Measurements from ENCODE around the gene VCAM1.

Gene VCAM1, protein sequence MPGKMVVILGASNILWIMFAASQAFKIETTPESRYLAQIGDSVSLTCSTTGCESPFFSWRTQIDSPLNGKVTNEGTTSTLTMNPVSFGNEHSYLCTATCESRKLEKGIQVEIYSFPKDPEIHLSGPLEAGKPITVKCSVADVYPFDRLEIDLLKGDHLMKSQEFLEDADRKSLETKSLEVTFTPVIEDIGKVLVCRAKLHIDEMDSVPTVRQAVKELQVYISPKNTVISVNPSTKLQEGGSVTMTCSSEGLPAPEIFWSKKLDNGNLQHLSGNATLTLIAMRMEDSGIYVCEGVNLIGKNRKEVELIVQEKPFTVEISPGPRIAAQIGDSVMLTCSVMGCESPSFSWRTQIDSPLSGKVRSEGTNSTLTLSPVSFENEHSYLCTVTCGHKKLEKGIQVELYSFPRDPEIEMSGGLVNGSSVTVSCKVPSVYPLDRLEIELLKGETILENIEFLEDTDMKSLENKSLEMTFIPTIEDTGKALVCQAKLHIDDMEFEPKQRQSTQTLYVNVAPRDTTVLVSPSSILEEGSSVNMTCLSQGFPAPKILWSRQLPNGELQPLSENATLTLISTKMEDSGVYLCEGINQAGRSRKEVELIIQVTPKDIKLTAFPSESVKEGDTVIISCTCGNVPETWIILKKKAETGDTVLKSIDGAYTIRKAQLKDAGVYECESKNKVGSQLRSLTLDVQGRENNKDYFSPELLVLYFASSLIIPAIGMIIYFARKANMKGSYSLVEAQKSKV

DNA sequence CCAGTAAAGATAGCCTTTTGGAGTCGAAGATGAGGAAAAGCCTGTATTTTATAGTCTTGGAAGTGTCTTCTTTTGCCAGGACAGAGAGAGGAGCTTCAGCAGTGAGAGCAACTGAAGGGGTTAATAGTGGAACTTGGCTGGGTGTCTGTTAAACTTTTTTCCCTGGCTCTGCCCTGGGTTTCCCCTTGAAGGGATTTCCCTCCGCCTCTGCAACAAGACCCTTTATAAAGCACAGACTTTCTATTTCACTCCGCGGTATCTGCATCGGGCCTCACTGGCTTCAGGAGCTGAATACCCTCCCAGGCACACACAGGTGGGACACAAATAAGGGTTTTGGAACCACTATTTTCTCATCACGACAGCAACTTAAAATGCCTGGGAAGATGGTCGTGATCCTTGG, at the start of gene VCAM1:
Gene VCAM1 (plus strand): TSS at position 253 of the 400 bp plus-strand sequence. CDS start 119 bp downstream, at position 372.
- DNase-seq: no peak

DNA sequence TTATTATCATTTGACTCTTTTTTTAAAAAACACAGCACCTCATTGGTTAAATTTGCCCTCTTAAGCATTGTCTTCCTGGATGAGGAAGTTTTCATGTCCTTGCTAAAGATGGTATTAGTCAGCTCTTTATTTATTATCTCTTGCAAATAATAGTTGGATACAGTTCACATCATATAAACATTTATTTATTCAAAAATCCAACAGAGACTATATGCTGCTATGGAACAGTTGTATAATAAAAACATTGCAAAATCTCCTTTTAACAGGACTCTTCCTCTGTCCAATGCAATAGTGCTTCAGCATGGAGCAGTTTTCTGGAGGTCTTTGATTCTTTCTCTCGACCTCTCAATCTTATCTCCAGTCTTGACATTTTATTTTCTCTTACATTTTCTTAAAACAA, 49.5 kb upstream of the VCAM1 start:
- DNase-seq: no peak

DNA sequence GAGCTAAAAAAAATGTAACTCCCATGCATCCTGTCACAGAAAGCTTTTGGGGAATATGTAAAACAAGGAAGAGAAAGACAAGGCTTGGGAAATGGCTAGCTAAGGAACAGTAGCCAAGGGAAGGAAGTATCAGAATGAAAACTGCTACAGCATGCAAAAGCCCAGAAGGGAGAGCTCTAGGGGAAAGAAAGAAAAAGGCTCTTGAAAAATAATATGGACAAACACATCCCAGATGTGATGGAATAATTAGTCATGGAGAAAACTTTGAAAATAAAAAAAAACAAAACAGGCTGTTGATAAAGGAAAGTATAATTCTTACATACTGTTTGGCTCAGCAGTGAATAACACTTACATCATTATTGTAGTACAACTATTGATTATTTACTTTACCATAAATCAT, 47.9 kb upstream of the VCAM1 start:
- DNase-seq: no peak

DNA sequence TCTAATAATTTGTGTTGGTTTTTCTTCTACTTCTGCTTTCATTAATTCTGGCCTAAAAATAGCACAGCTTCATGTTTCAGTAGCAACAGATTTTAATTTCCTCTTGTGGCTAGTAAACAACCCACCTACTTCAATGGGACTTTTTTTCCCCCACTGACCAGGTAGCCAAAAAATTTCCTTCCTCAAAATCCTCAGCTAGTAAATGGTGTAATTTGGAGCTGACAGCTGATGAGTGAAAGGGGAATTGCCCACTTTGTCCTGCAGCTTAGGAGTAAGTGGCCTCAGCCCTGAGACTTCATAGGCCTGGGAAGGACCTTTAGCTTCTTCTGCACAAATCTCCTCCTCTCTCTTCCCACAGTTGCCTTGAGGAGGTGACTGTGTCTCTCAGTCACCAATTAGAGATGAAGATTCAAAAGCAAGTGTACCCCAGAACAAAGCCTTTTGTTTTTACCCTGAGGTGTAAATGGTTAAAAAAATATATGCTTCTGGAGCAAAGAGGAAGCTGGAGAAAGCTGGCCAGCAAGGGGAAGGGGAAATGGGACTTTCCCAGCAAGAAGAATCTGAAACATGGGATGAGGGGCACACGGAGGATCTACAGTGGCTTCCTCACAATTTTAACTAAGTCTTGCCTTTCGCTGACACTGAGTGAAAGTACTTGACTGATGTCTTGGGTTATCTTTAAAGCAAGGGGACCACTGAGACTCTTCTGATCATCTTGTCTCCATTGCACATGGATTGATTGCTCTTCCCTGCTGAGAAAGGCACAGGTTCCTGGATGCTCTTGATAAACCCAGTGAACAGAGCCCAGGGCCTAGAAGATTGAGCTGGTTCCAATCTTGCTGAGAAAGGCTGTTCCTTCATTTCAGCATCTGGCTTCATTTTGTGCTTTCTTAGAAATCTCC, 35.8 kb upstream of the VCAM1 start:
- DNase-seq: no peak

DNA sequence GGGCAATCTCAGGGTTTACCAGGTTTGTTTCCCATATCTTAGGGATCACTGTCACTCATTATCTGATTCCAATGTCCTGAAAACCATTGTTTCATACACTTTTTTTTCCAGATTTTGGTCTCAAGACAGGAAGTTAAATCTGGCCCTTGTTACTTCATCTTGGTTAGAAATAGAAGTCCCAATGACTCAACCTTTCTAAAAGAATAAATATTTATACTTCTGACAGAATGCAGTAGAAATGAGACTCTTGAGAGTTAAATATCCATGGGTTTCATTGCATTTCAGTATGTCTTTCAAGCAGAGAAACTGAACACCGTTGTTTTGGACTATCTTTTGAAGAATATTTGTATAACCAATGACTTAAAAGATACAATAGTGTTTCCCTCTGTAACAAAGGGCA, 19.8 kb upstream of the VCAM1 start:
- DNase-seq: no peak

DNA sequence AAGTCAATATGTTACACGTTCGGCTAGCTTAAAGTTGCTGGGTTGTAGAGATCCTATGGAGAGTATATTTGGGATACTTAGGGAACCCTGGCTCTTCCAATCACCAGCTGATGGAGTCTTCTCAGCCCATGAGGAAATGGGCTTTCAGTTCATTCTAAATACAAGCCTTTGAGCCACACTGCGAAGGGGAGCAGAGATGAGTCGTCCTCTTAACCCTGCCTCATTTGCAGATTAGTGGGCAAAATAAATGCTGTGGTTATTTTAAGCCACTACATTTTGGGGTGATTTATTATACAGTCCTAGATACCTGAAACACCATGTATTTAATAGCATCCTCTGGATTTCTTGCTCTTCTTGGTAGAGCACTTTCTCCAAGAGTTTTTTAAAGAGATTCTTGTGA, 19.0 kb upstream of the VCAM1 start:
- no peak for DNase-seq

DNA sequence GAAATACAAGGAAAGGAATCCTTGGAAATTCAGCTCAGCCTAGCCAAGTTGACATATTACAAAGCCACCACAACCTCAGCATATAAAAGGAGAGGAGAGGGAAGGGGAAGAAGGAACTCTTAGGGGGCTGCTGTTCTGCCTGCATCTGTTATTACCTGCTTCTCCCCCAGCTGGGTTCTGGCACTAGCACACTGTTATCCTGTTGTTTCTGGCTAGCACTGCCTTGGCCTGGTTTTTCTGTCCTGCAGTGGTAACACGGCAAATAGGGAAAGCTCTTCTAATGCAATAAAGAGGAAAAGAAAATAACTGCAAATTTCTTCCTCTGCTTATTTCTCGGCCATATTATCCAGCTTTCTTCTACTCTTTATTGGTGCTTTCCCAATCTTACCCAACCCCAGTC, 16.5 kb upstream of the VCAM1 start:
- no peak for DNase-seq

DNA sequence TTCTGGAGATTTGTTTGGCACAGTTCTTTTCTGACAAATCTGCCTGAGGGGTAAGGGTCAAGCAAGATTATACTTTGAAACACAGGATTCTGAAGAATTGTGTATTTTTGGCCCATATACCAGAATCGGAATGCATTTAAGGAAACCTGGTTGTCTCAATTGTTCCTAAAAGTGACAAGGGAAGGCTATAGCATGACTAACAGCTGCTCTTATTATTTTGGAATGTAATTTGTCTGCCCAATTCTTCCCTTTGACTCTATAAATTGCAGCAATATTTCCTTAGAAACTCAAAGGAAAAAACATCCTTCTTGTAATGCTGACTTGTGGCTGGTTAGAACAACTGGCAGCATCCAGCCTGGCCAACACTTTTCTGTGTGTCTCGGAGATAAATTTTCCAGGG, 15.8 kb upstream of the VCAM1 start:
- DNase-seq: no peak

DNA sequence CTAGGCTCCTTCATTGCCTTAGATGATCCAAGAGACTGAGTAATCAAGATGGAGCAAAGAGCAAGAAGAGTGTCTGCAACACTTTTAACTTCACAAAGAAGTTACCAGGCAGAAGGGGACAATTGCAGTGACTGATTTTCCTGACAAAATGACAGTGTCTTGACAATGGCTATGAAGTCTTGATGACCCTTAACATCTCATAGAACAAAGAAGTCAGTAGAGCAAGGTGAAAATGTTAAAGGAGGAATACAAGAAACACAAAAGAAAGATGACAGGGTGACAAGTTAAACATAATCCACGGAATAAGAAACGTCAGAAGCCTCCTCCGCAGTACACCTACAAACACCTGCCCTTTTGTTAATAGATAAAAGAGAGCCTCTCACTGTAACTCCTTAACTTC, 15.1 kb upstream of the VCAM1 start:
- DNase-seq: no peak

DNA sequence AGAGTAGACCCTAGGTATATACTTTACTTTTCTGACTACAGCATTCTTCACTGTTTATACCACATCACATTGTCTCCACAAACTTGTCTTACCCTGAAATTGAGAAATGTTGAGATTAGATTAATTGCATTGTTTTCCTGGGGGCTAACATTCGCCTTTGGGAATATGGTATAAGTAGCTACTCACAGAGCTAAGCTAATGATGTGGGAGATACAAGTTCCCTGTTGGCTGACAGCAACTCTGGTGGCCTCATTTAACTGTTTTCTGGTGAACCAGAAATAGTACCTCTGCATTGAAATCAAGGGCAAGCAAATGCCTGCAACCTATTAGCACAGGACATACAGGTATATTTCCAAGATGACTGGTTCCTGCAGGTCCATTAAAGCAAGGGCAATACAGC, 13.2 kb upstream of the VCAM1 start:
- no peak for DNase-seq

DNA sequence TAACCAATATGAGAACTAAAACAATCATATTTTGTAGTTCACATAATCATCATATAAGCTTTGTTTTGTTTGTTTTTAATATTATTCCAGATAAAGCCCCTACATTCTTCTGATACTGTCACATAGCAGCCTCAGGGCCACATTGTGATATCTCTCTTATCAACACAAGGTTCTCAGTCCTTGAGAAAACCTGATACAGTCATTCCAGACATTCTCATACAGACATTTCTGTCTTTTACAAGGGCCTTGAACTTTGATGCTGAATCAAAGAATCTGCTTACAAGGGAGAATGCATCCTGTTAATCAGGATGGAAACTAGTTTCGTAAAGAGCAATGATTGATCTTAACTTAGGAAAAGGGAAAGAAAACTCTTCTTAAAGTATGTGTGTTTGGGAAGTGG, 12.7 kb upstream of the VCAM1 start:
- no peak for DNase-seq

DNA sequence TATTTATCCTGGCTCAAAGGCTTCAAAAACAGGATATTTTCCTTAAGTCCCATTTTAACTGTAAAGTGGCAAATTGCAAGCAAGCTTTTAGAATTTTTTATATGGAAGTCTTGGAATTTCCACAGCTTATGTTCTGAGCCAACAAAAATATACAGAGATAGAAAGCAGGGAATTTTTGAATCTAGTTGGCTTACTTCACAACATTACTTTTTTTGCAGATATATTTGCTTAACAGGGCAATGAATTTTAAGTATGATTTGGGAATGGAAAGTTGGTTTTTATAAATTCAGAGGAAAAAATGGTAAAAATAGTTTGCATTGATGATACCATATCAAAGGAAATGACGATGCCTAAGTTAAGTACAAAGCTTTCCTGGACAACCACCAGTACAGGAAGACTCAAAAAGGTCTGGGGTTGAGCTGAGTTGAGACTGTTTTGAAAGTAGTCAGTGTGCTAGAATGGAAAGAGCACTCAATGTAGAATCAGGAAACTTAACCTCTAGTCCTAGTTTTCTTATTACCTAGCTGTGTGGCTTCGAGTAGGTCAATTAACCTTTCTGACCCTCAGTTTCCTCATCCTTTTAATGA, 11.0 kb upstream of the VCAM1 start:
- DNase-seq: no peak

DNA sequence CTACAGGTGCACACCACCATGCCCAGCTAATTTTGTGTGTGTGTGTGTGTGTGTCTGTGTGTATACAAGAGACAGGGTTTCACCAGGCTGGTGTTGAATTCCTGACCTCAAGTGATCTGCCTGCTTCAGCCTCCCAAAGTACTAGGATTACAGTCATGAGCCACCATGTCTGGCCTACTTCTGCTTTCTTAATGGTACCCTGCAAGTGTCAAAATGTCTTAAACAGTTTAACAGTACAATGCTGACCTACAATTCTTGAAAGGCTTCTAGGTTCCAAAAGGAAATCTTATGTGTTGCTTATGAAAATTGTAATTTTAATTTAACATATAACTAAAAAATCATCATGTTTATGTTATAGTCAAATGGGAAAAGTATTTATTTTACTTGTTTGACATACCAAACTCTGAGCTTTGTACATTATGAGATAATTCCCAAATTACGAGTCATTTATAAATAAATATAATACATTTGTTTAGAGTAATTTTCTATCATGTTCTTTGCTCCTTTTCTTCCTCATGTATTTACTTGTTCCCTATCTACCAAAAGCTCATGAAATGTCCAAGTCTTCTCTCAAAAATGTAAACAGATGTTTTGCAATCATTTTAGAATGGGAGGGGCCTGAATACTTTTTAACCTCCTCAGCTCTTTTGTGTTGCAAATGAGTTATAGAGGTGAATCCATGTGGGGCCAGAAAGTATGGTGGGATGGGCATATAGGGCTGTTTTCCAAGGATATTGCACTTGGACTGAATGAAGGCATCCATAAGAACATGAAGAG, 8.4 kb upstream of the VCAM1 start:
- no peak for DNase-seq

DNA sequence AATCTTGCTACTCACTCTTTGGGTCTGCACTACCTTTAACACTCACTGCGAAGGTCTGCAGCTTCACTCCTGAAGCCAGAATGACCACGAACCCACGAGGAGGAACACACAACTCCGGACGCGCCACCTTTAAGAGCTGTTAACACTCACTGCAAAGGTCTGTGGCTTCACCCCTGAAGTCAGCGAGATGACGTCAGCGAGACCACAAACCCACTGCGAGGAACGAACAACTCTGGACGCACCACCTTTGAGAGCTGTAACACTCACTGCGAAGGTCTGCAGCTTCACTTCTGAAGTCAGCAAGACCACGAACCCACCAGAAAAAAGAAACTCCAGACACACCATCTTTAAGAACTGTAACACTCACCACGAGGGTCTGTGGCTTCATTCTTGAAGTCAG, 6.5 kb upstream of the VCAM1 start:
- peak; percentile 10 for DNase-seq

DNA sequence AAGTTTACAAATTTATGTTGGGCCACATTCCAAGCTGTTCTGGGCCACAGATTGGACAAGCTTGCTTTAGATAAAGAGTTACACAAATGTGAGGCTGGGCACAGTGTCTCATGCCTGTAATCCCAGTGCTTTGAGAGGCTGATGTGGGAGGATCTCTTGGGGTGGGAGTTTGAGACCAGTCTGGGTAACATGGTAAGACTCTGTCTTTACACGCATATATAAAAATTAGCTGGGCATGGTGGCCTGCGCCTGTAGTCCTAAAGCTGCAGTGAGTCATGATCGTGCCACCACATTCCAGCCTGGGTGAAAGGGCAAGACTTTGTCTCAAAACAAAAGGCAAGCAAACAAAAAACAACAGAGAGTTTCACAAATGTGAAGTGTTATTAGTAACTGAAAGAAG, 5.9 kb upstream of the VCAM1 start:
- DNase-seq: no peak

DNA sequence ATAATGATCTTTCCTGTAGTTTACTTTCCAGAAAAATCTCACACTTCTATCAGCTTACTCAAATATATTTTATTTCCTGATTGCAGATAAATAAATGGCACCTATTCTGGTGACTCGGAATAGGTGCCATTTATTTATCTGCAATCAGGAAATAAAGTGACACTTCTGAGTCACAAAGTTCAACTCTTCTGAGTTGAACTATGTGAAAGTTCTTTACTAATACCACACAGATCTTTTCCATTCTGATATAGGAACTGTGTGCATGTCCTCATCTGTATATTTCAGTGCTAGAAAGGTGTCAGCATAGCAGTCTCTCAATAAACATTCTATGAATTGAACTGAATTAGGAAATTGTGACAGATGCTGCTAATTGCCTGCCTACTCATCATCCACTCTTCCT, 4.9 kb upstream of the VCAM1 start:
- DNase-seq: no peak

DNA sequence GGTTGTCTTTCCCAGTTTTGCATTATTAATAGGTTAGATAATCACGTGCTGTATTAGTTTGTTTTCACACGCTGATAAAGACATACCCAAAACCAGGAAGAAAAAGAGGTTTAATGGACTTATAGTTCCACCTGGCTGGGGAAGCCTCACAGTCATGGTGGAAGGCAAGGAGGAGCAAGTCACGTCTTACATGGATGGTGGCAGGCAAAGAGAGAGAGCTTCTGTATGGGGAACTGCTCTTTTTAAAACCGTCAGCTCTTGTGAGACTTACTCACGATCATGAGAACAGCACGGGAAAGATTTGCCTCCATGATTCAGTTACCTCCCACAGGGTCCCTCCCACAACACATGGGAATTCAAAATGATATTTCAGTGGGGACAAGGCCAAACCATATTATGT, 2.3 kb upstream of the VCAM1 start:
- DNase-seq: no peak

DNA sequence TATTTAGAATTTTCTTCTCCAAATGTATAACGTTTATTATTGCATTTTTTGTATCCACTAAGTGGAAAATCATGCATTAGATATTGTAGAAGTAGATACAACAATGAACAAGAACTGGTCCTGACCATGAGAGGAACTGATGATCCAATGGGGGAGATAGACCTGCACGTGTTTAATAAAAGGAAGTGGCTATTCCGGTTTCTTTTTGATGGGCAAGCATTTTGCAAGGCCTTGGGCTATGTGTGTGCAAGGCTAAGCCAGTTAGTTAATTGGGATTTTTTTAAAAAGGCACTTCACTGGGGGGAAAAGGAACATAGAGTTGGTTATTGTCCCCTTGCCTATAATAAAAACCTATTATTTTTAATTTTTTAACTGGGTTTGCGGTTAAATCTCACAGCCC, 961 bp upstream of the VCAM1 start:
- no peak for DNase-seq

DNA sequence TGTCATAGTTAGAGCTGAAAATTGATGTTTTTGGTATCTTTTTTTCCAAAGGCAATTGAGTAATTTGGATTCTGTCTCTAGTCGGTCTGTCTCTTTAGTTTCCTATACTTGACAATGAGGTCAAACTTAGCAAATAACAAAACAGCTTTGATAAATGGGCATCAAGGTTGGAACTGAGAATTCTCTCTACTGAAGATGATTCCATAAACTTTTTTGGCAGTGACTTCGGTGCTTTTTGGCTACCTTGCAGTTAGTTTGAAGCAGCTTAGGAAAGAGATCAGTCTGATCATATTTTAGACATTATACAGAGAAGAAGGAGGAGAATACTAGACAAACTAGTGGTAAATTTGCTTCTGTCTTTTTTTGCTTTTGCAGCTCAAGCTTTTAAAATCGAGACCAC, 559 bp downstream of the VCAM1 start:
- DNase-seq: no peak

DNA sequence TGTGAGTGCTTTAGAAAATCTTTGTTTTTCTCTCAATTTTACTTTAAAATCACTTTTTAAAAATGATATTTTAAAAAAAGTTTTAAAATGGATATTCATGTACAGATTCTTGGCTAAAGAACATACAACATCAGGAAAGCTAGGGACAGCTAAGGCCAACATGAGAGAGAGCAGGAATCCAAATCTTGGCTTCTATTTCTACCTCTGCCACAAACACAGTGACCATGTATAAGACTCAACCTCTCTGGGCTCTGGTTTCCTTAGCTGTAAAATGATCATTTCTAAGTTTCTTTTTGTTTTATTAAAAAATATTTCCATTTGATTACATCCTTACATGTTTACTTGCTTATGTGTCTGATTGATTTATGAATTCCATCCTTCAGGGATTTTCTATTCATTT, 1.2 kb downstream of the VCAM1 start:
- no peak for DNase-seq

DNA sequence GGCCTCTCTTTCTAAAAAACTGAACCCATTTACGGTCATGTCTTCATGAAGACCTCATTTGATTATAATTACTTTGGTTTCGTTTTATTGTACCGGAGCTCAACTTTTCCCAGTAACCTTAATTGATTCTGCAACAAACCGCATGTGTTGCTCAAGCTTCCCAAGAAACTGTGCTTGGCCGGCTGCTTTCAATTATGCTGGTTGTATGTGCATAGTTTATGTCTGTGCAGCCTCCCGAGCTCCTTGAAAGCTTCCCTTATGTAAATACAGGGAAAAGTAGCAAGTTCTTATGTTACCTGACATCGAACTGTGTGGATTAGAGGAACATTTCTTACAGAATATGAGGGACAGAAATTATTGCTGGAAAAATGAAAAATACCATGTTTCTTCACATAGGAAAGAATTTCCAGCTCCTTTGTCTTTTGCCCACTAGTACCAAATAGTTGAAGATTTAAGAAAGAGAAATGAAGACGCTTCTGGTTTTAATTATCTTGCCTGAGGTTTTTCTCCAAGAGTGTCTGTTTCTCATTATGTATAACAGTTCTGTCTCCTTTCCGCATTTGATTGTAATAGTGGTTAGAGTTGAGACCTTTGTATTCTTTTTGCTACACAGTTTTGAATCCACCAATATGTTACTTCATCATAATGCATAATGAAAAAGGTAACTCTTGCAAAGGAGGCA, 2.1 kb downstream of the VCAM1 start:
- no peak for DNase-seq

DNA sequence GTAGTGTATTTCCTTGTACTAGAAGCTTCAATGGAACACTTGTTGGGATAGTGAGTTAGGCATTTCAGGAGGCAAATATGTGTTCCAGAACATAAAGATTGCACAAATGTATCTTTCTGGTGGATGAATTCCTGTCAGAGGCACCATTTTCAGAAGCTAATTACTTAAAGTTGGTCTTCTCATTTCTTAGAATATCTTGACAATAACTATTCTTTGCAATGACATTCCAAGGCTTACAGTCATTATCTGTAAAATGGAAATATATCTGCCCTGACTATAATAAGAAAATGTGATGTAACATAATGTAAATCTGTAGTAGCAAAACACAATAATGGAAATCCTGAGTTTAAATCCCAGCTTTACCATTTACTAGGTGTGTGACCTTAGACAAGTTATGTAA, 2.7 kb downstream of the VCAM1 start:
- DNase-seq: no peak
